ENCODE results near the gene ZNF319.

Gene ZNF319

DNA sequence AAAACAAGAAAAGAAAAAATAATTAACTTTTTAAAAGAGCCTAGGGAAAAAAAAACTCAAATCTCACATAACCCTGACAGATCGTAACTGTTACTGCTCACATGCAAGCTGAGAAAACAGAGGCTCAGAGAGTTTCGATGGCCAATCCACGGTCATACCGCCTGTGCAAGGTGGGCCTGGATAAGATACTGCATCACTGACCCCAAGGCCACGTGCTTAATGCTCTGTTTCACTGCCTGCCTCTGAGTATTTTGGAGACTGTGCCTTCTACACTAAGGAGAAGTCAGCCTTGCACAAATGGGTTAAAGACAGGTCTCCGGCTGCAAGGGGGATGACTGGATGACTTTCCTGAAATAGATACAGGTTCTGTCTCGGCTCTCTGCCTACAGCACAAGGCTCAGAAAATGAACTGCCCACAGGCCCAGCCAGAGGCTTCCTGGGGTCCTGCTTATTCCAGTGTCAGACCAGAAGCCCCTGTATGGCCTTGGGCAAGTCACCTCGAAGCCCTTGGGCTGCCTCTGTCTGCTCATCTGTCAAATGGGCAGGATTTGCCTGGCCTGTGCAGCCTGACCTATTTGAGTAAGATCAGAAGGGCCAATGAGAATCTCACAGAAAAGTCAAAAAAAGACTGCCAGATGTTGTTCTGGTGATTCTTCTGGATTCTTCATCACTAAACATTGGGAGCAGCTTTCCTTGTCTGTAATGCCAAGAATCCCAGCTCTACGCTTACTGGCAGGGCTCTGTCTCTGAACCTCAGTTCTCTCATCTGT lies 55.3 kb downstream of the ZNF319 start:
- DNase-seq (ENCODE audit: low read depth), result no peak
- H3K4me3 ChIP-seq (ENCODE audit: low read depth, low read length), result no peak overlapping the region
- TF ChIP-seq, protein P1, sequence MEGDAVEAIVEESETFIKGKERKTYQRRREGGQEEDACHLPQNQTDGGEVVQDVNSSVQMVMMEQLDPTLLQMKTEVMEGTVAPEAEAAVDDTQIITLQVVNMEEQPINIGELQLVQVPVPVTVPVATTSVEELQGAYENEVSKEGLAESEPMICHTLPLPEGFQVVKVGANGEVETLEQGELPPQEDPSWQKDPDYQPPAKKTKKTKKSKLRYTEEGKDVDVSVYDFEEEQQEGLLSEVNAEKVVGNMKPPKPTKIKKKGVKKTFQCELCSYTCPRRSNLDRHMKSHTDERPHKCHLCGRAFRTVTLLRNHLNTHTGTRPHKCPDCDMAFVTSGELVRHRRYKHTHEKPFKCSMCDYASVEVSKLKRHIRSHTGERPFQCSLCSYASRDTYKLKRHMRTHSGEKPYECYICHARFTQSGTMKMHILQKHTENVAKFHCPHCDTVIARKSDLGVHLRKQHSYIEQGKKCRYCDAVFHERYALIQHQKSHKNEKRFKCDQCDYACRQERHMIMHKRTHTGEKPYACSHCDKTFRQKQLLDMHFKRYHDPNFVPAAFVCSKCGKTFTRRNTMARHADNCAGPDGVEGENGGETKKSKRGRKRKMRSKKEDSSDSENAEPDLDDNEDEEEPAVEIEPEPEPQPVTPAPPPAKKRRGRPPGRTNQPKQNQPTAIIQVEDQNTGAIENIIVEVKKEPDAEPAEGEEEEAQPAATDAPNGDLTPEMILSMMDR (IDR thresholded peaks at IDR 0.05; ENCODE audit: insufficient read depth, low read depth, low read length, missing control alignments), result no peak
